Endothelial cell of umbilical vein (primary cell): Measurements from ENCODE around the gene LRRC3C. TPM values are rescaled to one million over a fixed set of nuclear protein-coding genes. Genes with fewer than 3 reads are reported as not detected.

Experiments
- BruUV-seq: library from RNA; stranded (reverse); fragments of 400-500 nt; replicated peaks from 2 replicates; lab custom pipeline; 2021; lab: Mats Ljungman, UMichigan
- CTCF ChIA-PET: fragments of 300-600, 350-600 bp; sonication (Branson Sonifier 250); formaldehyde crosslinking; loops from one replicate; lab custom pipeline; 2021; ENCODE audit warnings: antibody characterized with exemption, inconsistent platforms; lab: Charles Lee
- POLR2A ChIA-PET: fragments of 300-600, 350-600 bp; sonication (Branson Sonifier 250); formaldehyde crosslinking; loops from one replicate; lab custom pipeline; 2021; ENCODE audit warnings: antibody characterized with exemption, inconsistent platforms; lab: Charles Lee
- DNase-seq: peaks from one replicate; pipeline ENCODE4 v3.0.0-alpha.2; 2011; ENCODE audit warnings: low read depth, low spot score
- FAIRE-seq: peaks from 2 replicates; lab custom pipeline; 2011; peaks lifted over from hg19 to GRCh38; lab: Jason Lieb, UNC
- H2AFZ ChIP-seq: 2 replicates; pipeline ENCODE4 v1.6.0; 2012; ENCODE audit warnings: low read depth, low read length, control low read depth, inconsistent platforms
- H3K27ac ChIP-seq: 2 replicates; pipeline ENCODE4 v1.5.1; 2011; ENCODE audit warnings: low read depth, mild to moderate bottlenecking, control low read depth, low read length, moderate library complexity; ENCODE audit not compliant: insufficient read depth
- H3K27me3 ChIP-seq, 2 experiments: 2 replicates each; pipeline versions ENCODE4 v1.6.0 to v1.6.1; 2011; ENCODE audit warnings: low read length in 2 of 2, mixed read lengths in 1 of 2; ENCODE audit not compliant: control insufficient read depth in 2 of 2, insufficient read depth in 2 of 2
- H3K36me3 ChIP-seq, 2 experiments: 2 replicates in 1 of 2; 3 replicates in 1 of 2; pipeline ENCODE4 v1.5.1; 2011; ENCODE audit warnings: low read length in 2 of 2, mild to moderate bottlenecking in 1 of 2, moderate library complexity in 1 of 2; ENCODE audit not compliant: control insufficient read depth in 2 of 2, insufficient read depth in 2 of 2; ENCODE audit errors: extremely low read depth in 1 of 2
- H3K4me1 ChIP-seq: 3 replicates; pipeline ENCODE4 v1.5.1; 2011; ENCODE audit warnings: mild to moderate bottlenecking, low read length; ENCODE audit not compliant: control insufficient read depth, insufficient read depth; ENCODE audit errors: extremely low read depth
- H3K4me2 ChIP-seq: 2 replicates; pipeline ENCODE4 v1.6.1; 2011; ENCODE audit warnings: low read length, control low read depth, mixed read lengths; ENCODE audit not compliant: insufficient read depth
- H3K4me3 ChIP-seq, 3 experiments: fragments of 200-600 bp in 1 of 3; sonication (generic), shearing (Covaris generic) in 1 of 3; replicated peaks in 1 of 3; 2 replicates each; pipeline ENCODE4 v1.5.1; 2011 to 2016; ENCODE audit warnings: control low read depth in 3 of 3, low read length in 3 of 3, mild to moderate bottlenecking in 2 of 3, inconsistent platforms in 1 of 3, low read depth in 1 of 3, moderate library complexity in 1 of 3; ENCODE audit not compliant: insufficient read depth in 1 of 3
- H3K79me2 ChIP-seq: 2 replicates; pipeline ENCODE4 v1.6.0; 2012; ENCODE audit warnings: low read length, inconsistent platforms; ENCODE audit not compliant: control insufficient read depth, insufficient read depth
- H3K9ac ChIP-seq: replicated peaks from 2 replicates; pipeline ENCODE3; 2011; ENCODE audit warnings: low read length, control low read depth; ENCODE audit not compliant: insufficient read depth; ENCODE audit errors: extremely low read depth
- H3K9me1 ChIP-seq: replicated peaks from 3 replicates; pipeline ENCODE4 v1.6.0; 2011; ENCODE audit warnings: mild to moderate bottlenecking, low read length; ENCODE audit not compliant: control insufficient read depth, insufficient read depth; ENCODE audit errors: extremely low read depth
- H3K9me3 ChIP-seq: replicated peaks from 2 replicates; pipeline ENCODE4 v1.5.1; 2012; ENCODE audit warnings: low read length, inconsistent platforms; ENCODE audit not compliant: control insufficient read depth, insufficient read depth
- H4K20me1 ChIP-seq: replicated peaks from 2 replicates; pipeline ENCODE3; 2011; ENCODE audit warnings: mild to moderate bottlenecking, low read length; ENCODE audit not compliant: control insufficient read depth, insufficient read depth; ENCODE audit errors: extremely low read depth
- EZH2 ChIP-seq: IDR thresholded peaks from 2 replicates; pipeline ENCODE4 v1.6.1; 2012; ENCODE audit warnings: borderline replicate concordance, low read depth, mild to moderate bottlenecking, moderate library complexity, low read length, inconsistent platforms; ENCODE audit not compliant: severe bottlenecking
- FOS ChIP-seq: IDR thresholded peaks from 2 replicates; pipeline ENCODE4 v1.6.1; 2011; ENCODE audit warnings: mild to moderate bottlenecking, low read length, moderate library complexity, borderline replicate concordance; ENCODE audit not compliant: insufficient read depth
- GATA2 ChIP-seq: IDR thresholded peaks from 2 replicates; pipeline ENCODE4 v1.7.0; 2011; ENCODE audit warnings: low read depth, mild to moderate bottlenecking, moderate library complexity, mixed read lengths, low read length; ENCODE audit not compliant: insufficient read length, insufficient read depth
- JUN ChIP-seq: IDR thresholded peaks from 2 replicates; pipeline ENCODE4 v1.6.1; 2011; ENCODE audit warnings: borderline replicate concordance, low read depth; ENCODE audit not compliant: insufficient read length, insufficient read depth
- MYC ChIP-seq: IDR thresholded peaks from one replicate; pipeline ENCODE4 v1.6.1; 2011; ENCODE audit warnings: mild to moderate bottlenecking, low read depth, low read length
- POLR2A ChIP-seq: IDR thresholded peaks from 2 replicates; pipeline ENCODE4 v1.6.1; 2012; ENCODE audit warnings: low read depth, mild to moderate bottlenecking, control low read depth, low read length
- POLR2AphosphoS5 ChIP-seq: IDR thresholded peaks from 2 replicates; pipeline ENCODE4 v1.6.1; 2012; ENCODE audit warnings: low read depth, mild to moderate bottlenecking, control low read depth, low read length, moderate library complexity; ENCODE audit not compliant: insufficient read depth
- dilution Hi-C: fragments of 300-500 bp; cut with MboI; formaldehyde crosslinking; loops from one replicate; pipeline ENCODE4 v1.15.0; 2019; ENCODE audit warnings: low sequenced_read_pairs; ENCODE audit not compliant: extremely low pct_ligation_motif_present
- intact Hi-C: fragments of 100-400 bp; cut with micrococcal nuclease; formaldehyde crosslinking; loops from one replicate; pipeline ENCODE4 v1.10.0; 2022
- polyA plus RNA-seq, 4 experiments: library from polyadenylated mRNA; depleted of rRNA in 3 of 4; stranded (reverse) in 3 of 4; unstranded in 1 of 4; fragments of >200 nt; gene quantifications; 2 replicates each; pipeline versions ENCODE4 v1.2.1 to v1.2.3, GENCODE V29; 2011 to 2012; ENCODE audit warnings: missing spikeins in 1 of 4
- total RNA-seq: library from RNA; stranded (reverse); gene quantifications from 2 replicates; pipeline ENCODE4 v1.2.3, GENCODE V29; 2021
- TF ChIP-seq, protein P1 (sequence below), 2 donors: IDR thresholded peaks; 1 replicate in 1 of 2; 2 replicates in 1 of 2; pipeline ENCODE4 v1.5.1; 2011; ENCODE audit warnings: low read length in 2 of 2, mild to moderate bottlenecking in 2 of 2, moderate library complexity in 2 of 2, control low read depth in 1 of 2, inconsistent platforms in 1 of 2, low read depth in 1 of 2; ENCODE audit not compliant: insufficient read depth in 1 of 2; ENCODE audit errors: extremely low read depth in 1 of 2
- TF ChIP-seq, protein P2 (sequence below): IDR thresholded peaks from 2 replicates; pipeline ENCODE4 v1.6.1; 2011; ENCODE audit not compliant: insufficient read depth, insufficient read length

The LRRC3C gene
- total and polyA plus RNA-seq, 2 donors (not counting 3 experiments of a cell fraction or from before 2014, with no cell fraction given) = not detected

DNA sequence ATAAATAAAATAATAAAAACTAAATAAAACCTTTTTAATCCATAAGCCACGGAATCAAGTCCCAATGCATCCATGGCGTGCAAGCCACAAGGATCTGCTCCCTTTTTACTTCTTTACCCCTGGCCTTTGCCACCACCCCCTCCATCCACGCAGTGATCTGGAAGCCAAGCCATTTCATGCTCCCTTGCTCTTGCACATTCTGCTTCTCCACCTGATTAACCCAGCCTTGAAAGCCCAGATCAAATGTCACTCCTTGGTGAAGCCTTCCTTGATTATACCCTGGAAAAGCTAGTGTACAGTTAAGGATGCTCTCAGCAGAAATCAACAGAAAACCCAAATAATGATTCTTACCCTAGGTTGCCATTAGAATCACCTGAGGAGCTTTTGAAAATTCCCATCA lies 9.9 kb downstream of the LRRC3C start:
- Histone ChIP-seq H3K79me2 (no peaks in the 10 kb centered on the region), H3K4me2 (no peak overlapping the region), H3K4me3 (no peak overlapping the region), H3K9me1 (no peaks in the 10 kb centered on the region), H4K20me1 (no peaks in the 10 kb centered on the region), H3K27ac (no peak overlapping the region), H3K9me3 (no peaks in the 10 kb centered on the region), H2AFZ (no peak overlapping the region), H3K4me1 (peaks cover 5% of the 10 kb centered on the region), H3K27me3 (peaks cover 0 to 2% of the 10 kb centered on the region in 2 experiments), H3K36me3 (no peaks in the 10 kb centered on the region), H3K9ac (no peak overlapping the region)
- TF ChIP-seq JUN (no peak), POLR2AphosphoS5 (no peak), FOS (no peak), MYC (no peak), EZH2 (no peak), GATA2 (no peak), POLR2A (no peak)
- TF ChIP-seq, protein P1, sequence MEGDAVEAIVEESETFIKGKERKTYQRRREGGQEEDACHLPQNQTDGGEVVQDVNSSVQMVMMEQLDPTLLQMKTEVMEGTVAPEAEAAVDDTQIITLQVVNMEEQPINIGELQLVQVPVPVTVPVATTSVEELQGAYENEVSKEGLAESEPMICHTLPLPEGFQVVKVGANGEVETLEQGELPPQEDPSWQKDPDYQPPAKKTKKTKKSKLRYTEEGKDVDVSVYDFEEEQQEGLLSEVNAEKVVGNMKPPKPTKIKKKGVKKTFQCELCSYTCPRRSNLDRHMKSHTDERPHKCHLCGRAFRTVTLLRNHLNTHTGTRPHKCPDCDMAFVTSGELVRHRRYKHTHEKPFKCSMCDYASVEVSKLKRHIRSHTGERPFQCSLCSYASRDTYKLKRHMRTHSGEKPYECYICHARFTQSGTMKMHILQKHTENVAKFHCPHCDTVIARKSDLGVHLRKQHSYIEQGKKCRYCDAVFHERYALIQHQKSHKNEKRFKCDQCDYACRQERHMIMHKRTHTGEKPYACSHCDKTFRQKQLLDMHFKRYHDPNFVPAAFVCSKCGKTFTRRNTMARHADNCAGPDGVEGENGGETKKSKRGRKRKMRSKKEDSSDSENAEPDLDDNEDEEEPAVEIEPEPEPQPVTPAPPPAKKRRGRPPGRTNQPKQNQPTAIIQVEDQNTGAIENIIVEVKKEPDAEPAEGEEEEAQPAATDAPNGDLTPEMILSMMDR (IDR thresholded peaks at IDR 0.05; ENCODE audit: extremely low read depth in 1 of 2, insufficient read depth in 1 of 2, low read depth in 1 of 2, low read length in 2 of 2) = no peak
- TF ChIP-seq, protein P2, sequence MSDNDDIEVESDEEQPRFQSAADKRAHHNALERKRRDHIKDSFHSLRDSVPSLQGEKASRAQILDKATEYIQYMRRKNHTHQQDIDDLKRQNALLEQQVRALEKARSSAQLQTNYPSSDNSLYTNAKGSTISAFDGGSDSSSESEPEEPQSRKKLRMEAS = no peak
- no TSS peak for BruUV-seq
- FAIRE-seq = no peak
- no peak for DNase-seq
- POLR2A ChIA-PET = no interaction called here
- dilution Hi-C loops (no loop called here), intact Hi-C loops (no loop called here)
- CTCF ChIA-PET = no interaction called here
